Adipocyte (in vitro differentiated cells): Measurements from ENCODE around the gene SNX8.

Source experiments
- DNase-seq: peaks from one replicate; pipeline ENCODE4 v3.0.0-alpha.2; 2015; ENCODE audit warnings: low read depth
- H3K27me3 ChIP-seq: replicated peaks from 2 replicates; pipeline ENCODE4 v1.7.0; 2013; ENCODE audit warnings: mild to moderate bottlenecking, low read length, moderate library complexity; ENCODE audit not compliant: control insufficient read depth, insufficient read depth
- H3K36me3 ChIP-seq: 2 replicates; pipeline ENCODE4 v1.7.0; 2013; ENCODE audit warnings: low read length, mild to moderate bottlenecking, moderate library complexity; ENCODE audit not compliant: control insufficient read depth, insufficient read depth, severe bottlenecking
- H3K4me1 ChIP-seq: 2 replicates; pipeline ENCODE4 v1.7.0; 2013; ENCODE audit warnings: mild to moderate bottlenecking, low read length, moderate library complexity; ENCODE audit not compliant: control insufficient read depth, insufficient read depth
- H3K4me3 ChIP-seq: 2 replicates; pipeline ENCODE4 v1.7.0; 2013; ENCODE audit warnings: mild to moderate bottlenecking, low read length, moderate library complexity
- H3K9ac ChIP-seq: 2 replicates; pipeline ENCODE4 v1.7.0; 2013; ENCODE audit warnings: mild to moderate bottlenecking, low read length, moderate library complexity
- H3K9me3 ChIP-seq: 2 replicates; pipeline ENCODE4 v1.7.0; 2013; ENCODE audit warnings: mild to moderate bottlenecking, low read length, moderate library complexity; ENCODE audit not compliant: control insufficient read depth

SNX8 gene

DNA sequence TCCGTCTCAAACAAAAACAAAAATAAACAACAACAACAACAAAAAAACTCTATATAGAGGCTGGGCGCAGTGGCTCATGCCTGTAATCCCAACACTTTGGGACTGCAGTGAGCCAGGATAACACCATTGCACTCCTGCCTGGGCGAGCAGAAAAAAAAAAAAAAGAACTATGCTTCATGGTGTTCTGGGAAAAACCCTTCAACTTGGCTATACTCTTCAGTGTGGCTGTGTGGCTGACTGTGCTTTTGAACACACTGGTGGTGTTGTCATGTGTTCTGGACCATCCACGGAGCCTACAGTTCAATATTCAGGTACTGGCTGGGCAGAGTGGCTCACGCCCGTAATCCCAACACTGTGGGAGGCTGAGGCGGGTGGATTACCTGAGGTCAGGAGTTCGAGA, 26.5 kb downstream of the SNX8 start:
- no peak overlapping the region for H3K4me3 ChIP-seq
- no peak for DNase-seq
- no peaks in the 10 kb centered on the region for H3K27me3 ChIP-seq
- H3K4me1 ChIP-seq, result peaks cover 8% of the 10 kb centered on the region
- no peaks in the 10 kb centered on the region for H3K36me3 ChIP-seq
- H3K9ac ChIP-seq, result no peak overlapping the region
- H3K9me3 ChIP-seq, result no peaks in the 10 kb centered on the region

DNA sequence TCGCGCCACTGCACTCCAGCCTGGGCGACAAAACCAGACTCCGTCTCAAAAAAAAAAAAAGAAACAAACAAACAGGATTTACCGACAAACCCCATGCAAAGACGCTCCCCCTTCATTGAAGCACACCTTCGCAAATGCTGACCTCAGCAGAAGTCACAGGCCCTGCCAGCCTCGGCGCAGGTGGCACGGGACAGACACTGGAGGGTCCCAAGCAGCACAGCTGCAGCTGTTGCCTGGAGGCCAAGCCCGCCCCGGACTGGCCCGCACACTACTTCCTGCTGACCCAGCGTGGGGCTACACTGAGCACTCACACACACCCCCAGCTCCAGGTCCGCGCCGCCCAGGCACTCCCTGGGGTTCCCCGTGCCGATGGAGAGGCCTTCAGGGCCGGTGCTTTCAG, 31.2 kb downstream of the SNX8 start:
- no peaks in the 10 kb centered on the region for H3K27me3 ChIP-seq
- H3K9me3 ChIP-seq, result no peaks in the 10 kb centered on the region
- peaks cover 8% of the 10 kb centered on the region for H3K4me1 ChIP-seq
- H3K9ac ChIP-seq, result no peak overlapping the region
- no peaks in the 10 kb centered on the region for H3K36me3 ChIP-seq
- no peak overlapping the region for H3K4me3 ChIP-seq
- no peak for DNase-seq

DNA sequence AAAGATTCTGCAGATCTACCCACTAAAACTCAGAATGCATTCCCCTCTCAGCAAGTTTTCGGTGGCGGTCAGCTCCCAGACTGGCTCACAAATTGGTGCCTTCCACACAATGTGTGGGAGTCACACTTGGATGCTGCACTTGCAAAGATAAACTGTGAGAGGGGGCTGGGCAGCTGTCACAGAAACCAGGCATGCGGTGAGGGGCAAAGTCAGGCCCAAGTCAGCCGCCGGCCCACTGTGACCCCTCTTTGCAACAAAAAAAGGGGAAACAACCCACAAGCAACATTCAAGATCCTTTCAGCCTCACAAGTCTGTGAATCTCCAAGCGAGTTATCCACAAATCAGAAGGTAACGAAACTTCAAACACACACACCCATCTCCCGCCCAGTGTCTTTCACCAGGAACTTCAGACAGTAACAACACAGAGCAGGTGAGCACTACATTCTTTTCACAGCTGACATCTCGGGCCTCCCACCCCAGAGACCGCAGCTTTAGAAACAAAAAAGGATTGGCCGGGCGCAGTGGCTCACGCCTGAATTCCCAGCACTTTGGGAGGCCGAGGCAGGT, 32.0 kb downstream of the SNX8 start:
- Histone ChIP-seq H3K36me3 (no peaks in the 10 kb centered on the region), H3K4me3 (no peak overlapping the region), H3K27me3 (no peaks in the 10 kb centered on the region), H3K9me3 (no peaks in the 10 kb centered on the region), H3K9ac (peak overlapping the region; percentile 54), H3K4me1 (peaks cover 8% of the 10 kb centered on the region)
- DNase-seq, result no peak

DNA sequence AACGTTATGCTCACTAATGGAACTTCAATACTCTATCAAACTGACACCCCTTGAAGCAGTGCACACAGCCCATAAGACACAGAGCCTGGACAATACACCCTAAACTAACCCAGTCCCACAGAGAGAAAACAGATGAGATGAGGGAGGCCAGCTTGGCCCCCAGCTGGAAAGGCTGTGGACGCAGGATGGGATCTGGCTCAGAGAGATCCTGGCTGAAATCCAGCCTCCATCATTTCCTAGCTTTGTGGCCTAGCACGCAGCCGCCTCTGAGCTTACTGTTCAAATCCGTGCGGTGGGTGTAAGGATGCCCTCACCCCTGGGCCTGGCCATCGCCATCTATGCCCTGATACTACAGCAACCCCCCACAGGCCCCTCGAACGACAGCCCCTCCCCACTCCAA, 32.7 kb downstream of the SNX8 start:
- no peak for DNase-seq
- no peaks in the 10 kb centered on the region for H3K36me3 ChIP-seq
- H3K9ac ChIP-seq, result peak overlapping the region; percentile 54
- H3K9me3 ChIP-seq, result no peaks in the 10 kb centered on the region
- peaks cover 8% of the 10 kb centered on the region for H3K4me1 ChIP-seq
- no peaks in the 10 kb centered on the region for H3K27me3 ChIP-seq
- no peak overlapping the region for H3K4me3 ChIP-seq

DNA sequence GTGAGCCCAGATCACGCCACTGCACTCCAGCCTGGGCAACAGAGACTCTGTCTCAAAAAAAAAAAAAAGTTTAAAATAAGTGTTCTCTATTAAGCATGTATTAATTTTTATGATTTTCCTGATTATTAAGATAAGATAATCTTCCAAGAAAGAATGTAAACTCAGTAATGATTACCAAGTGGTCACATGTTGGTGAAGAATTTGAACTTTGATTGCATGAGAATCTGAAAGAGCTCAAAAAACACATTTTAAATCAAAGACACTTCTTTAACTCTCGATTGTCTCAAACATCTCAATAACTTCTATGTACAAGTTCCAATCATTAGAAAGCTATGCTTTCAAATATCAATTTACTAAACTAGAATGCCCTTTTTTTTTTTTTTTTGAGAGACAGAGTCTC, 33.8 kb downstream of the SNX8 start:
- Histone ChIP-seq H3K36me3 (no peaks in the 10 kb centered on the region), H3K4me3 (no peak overlapping the region), H3K9ac (no peak overlapping the region), H3K4me1 (peaks cover 8% of the 10 kb centered on the region), H3K9me3 (no peaks in the 10 kb centered on the region), H3K27me3 (no peaks in the 10 kb centered on the region)
- no peak for DNase-seq

DNA sequence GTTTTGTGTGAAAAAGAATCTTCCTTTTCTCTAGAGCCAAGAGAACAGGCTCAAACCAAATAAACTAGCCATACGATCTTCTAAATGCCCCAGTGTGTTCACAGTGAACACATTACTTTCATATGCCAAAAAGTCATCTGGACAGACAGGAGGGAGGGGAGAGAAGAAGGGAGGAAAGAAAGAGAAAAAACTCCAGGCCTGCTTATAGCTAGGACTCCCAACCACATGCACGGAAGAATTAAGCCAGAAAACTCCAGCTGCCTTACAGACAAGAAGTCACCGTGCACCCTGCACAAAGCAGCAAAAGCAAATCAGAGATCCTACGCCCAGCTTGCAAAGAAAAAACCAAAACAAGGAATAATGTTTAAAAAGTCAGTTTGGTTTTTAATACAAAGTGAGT, 34.3 kb downstream of the SNX8 start:
- Histone ChIP-seq H3K4me1 (peaks cover 8% of the 10 kb centered on the region), H3K36me3 (peaks cover 2% of the 10 kb centered on the region), H3K4me3 (no peak overlapping the region), H3K9me3 (no peaks in the 10 kb centered on the region), H3K27me3 (no peaks in the 10 kb centered on the region), H3K9ac (no peak overlapping the region)
- DNase-seq, result no peak

DNA sequence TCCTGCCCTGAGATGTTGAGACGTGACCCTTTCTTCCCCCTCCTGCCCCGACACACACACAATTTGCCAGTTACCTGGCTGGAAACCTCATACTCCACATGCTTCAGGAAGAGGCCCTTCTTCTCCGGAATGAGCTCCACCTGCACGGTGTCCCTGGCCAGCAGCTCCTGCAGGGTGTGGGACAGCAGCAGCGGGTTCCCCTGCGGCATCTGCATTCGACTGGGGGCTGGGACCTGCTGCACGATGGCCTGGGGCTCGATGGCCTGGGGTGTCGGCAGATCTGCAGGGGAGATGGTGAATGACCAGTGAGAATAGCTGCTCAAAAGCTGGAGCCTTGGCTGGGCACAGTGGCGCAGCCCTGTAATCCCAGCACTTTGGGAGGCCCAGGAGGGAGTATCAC, 36.2 kb downstream of the SNX8 start:
- H3K4me3 ChIP-seq, result no peak overlapping the region
- H3K27me3 ChIP-seq, result no peaks in the 10 kb centered on the region
- peaks cover 8% of the 10 kb centered on the region for H3K4me1 ChIP-seq
- DNase-seq, result no peak
- no peaks in the 10 kb centered on the region for H3K9me3 ChIP-seq
- no peak overlapping the region for H3K9ac ChIP-seq
- peaks cover 13% of the 10 kb centered on the region for H3K36me3 ChIP-seq

DNA sequence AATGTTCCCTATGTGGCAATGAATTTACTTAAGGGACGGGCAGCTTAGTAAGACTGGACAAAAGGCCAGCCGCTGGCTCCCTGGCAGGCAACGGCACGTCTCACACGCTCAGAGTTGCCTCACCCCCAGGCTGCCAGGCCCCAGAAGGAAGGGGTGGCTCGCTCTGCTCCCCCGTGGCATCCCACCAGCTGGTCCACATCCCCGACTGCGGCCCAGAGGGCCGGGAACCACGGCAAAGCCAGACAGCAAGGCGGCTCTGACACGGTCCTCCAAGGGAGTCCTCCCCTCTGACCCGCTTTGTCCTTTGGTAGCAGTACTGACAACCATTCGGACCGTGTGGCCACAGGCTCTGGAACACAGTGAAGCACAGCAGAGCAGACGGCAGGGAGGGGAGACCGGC, 38.1 kb downstream of the SNX8 start:
- peaks cover 19% of the 10 kb centered on the region for H3K36me3 ChIP-seq
- no peaks in the 10 kb centered on the region for H3K27me3 ChIP-seq
- no peak overlapping the region for H3K9ac ChIP-seq
- DNase-seq, result no peak
- no peaks in the 10 kb centered on the region for H3K9me3 ChIP-seq
- H3K4me1 ChIP-seq, result peaks cover 8% of the 10 kb centered on the region
- H3K4me3 ChIP-seq, result no peak overlapping the region

DNA sequence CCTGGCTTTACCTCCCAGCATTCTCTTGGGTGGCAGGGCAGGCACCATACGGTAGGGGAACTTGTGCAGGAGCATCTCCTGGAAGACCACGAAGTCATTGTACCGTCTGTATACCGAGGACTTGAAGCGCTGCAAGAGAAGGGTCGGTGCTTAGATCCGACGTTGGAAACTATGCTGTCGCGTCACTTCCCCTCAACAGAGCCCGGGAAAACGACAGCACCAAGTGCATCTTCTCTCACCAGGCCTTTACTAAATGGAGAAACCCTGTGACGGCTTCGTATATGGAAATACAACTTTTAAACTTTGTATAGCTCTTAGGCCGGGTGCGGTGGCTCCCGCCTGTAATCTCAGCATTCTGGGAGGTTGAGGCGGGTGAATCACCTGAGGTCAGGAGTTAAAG, 39.1 kb downstream of the SNX8 start:
- no peak for DNase-seq
- H3K4me3 ChIP-seq, result no peak overlapping the region
- H3K9ac ChIP-seq, result no peak overlapping the region
- peaks cover 21% of the 10 kb centered on the region for H3K36me3 ChIP-seq
- H3K9me3 ChIP-seq, result no peaks in the 10 kb centered on the region
- peaks cover 7% of the 10 kb centered on the region for H3K4me1 ChIP-seq
- H3K27me3 ChIP-seq, result no peaks in the 10 kb centered on the region

DNA sequence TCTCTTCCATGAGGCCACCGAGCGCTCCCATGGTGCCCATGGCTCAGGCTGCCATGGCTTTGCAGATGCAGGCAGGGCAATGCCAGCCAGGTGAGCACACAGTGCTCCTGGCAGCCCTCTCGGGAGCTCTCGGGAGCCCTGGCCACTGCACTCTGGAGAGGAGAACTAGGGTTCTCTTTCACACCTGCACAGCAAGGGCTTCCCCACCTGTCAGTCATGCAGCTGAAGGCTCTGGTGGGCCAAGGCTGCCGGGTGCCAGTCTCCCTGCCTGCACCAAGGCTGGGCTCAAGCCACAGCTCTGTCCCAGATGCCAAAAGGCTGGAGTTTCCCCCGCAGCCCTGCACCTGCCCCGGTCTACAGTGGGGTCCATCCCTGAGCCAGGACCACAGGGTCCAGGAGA, 39.6 kb downstream of the SNX8 start:
- DNase-seq, result no peak
- Histone ChIP-seq H3K9me3 (no peaks in the 10 kb centered on the region), H3K4me1 (peaks cover 3% of the 10 kb centered on the region), H3K27me3 (no peaks in the 10 kb centered on the region), H3K4me3 (no peak overlapping the region), H3K9ac (no peak overlapping the region), H3K36me3 (peaks cover 21% of the 10 kb centered on the region)

DNA sequence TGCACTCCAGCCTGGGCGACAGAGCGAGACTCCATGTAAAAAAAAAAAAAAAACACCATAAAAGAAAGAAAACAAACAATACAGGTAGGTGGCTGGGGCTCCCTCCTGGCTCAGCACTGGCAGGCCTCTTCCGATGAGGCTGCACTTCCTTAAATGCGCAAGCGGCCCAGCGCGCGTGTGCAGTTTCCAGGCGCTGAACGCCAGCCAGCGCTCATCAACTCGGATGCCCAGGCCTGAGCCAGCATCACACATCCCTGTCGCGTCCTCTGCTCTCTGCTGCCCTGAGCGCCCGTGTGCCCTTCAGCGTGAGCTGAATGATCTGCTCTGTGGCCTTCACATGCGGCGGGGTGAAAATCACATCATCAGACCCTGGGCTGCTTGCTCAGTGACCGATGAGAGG, 40.4 kb downstream of the SNX8 start:
- DNase-seq, result no peak
- Histone ChIP-seq H3K4me3 (no peak overlapping the region), H3K9me3 (no peaks in the 10 kb centered on the region), H3K9ac (no peak overlapping the region), H3K27me3 (no peaks in the 10 kb centered on the region), H3K36me3 (peaks cover 21% of the 10 kb centered on the region), H3K4me1 (peaks cover 3% of the 10 kb centered on the region)

DNA sequence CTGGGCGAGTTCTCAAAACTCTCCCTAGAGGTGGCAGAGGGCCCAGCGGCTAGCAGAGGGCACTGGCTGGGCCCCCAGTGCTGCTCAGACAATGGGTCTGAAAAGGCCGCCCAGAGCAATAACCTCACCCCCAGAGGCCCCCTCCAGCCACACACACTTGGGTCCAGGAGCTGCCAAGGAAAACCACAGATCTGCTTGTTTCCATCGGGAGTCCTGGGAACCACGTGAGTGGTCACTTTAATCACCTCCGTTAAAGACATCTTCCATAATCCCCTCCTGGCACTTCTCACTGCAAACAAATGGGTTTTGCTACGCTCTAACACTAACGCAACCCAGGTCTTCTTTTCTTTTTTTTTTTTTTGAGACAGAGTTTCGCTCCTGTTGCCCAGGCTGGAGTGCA, 42.2 kb downstream of the SNX8 start:
- H3K9ac ChIP-seq, result no peak overlapping the region
- peaks cover 21% of the 10 kb centered on the region for H3K36me3 ChIP-seq
- no peaks in the 10 kb centered on the region for H3K9me3 ChIP-seq
- H3K27me3 ChIP-seq, result no peaks in the 10 kb centered on the region
- no peak overlapping the region for H3K4me3 ChIP-seq
- no peak for DNase-seq
- H3K4me1 ChIP-seq, result peaks cover 3% of the 10 kb centered on the region
